Mucosa of stomach (tissue), 1 donor: ENCODE measurements around the gene AK5.
"Not testable (repeated sequence)": the region's sequence is repeated elsewhere in the genome, so short reads cannot be mapped to it uniquely, and the experiment has no call there.

Experiments
- H3K27me3 ChIP-seq: one replicate; pipeline ENCODE4 v1.7.0; 2013; ENCODE audit warnings: mild to moderate bottlenecking, low read length; ENCODE audit not compliant: control insufficient read depth, insufficient read depth
- H3K36me3 ChIP-seq: one replicate; pipeline ENCODE4 v1.7.0; 2013; ENCODE audit warnings: low read length; ENCODE audit not compliant: control insufficient read depth, insufficient read depth
- H3K4me1 ChIP-seq: one replicate; pipeline ENCODE4 v1.7.0; 2013; ENCODE audit warnings: mild to moderate bottlenecking, low read length; ENCODE audit not compliant: control insufficient read depth, insufficient read depth
- H3K4me3 ChIP-seq: one replicate; pipeline ENCODE4 v1.7.0; 2013; ENCODE audit warnings: low read length
- H3K9ac ChIP-seq: one replicate; pipeline ENCODE4 v1.7.0; 2013; ENCODE audit warnings: mild to moderate bottlenecking, low read length, moderate library complexity
- H3K9me3 ChIP-seq: one replicate; pipeline ENCODE4 v1.7.0; 2013; ENCODE audit warnings: mild to moderate bottlenecking, low read length, moderate library complexity; ENCODE audit not compliant: control insufficient read depth
- donor health status: Pancreatic carcinoma.

The AK5 gene

GRCh38 chr1:77506771-77507170 is 225.0 kb downstream of the AK5 start:
- Histone ChIP-seq H3K9me3 (no peaks in the 10 kb centered on the region), H3K9ac (no peak overlapping the region), H3K27me3 (no peaks in the 10 kb centered on the region), H3K4me3 (no peak overlapping the region), H3K36me3 (no peaks in the 10 kb centered on the region), H3K4me1 (no peaks in the 10 kb centered on the region)

- Histone ChIP-seq H3K4me1 (no peaks in the 10 kb centered on the region), H3K4me3 (no peak overlapping the region), H3K9me3 (no peaks in the 10 kb centered on the region), H3K27me3 (no peaks in the 10 kb centered on the region), H3K36me3 (no peaks in the 10 kb centered on the region), H3K9ac (no peak overlapping the region)
Measured at GRCh38 chr1:77509051-77509492, 227.3 kb downstream of the AK5 start.

DNA sequence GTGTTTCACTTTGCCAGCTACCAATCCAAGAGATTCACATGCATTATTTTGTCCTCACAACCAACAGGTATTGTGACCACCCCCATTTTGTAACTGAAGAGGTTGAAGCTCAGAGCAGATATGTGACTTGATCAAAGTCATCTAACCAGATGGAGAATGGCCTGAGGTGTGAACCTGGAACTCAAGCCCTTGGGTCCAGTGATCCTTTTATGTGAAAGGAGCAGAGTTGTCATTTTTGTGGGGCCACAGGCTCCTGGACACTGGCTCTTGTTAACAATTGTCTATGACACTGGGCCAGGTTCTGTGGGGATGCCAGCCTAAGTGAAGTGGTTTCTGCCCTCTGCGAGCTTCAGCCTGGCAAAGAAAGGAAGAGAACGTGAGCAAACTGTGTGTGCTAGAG is 228.1 kb downstream of the AK5 start:
- H3K4me1 ChIP-seq = no peaks in the 10 kb centered on the region
- no peaks in the 10 kb centered on the region for H3K36me3 ChIP-seq
- H3K4me3 ChIP-seq = no peak overlapping the region
- no peak overlapping the region for H3K9ac ChIP-seq
- no peaks in the 10 kb centered on the region for H3K9me3 ChIP-seq
- H3K27me3 ChIP-seq = no peaks in the 10 kb centered on the region

DNA sequence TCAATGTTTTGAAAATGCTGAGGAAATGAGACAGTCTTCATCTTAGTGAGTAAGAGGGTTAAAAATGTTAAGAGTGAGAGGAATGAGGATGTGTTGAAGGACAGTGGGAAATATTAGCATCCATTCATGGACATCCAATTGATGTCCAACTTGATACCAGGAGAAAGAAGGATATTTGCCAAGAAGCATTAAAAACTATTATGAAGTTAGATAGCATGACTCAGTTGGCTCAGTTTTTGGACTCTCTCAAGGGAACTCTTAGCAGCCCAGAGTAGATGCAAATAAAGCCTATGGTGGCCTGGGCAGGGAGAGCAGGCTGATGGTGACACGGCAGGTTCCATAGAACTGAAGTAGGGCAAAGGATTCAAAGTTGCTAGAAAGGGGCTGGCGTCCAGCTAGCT is 229.6 kb downstream of the AK5 start:
- Histone ChIP-seq H3K4me1 (no peaks in the 10 kb centered on the region), H3K36me3 (no peaks in the 10 kb centered on the region)

DNA sequence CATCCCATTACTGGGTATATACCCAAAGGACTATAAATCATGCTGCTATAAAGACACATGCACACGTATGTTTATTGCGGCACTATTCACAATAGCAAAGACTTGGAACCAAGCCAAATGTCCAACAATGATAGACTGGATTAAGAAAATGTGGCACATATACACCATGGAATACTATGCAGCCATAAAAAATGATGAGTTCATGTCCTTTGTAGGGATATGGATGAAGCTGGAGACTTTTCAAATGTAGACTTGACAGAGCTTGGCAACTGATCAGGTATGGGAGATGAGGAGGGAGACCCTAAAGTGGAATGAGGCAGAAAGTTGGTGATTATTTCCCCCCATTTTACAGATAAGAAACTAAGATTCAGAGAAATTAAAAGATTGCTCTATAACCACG is 230.8 kb downstream of the AK5 start:
- H3K9me3 ChIP-seq, H3K36me3 ChIP-seq, H3K27me3 ChIP-seq: not testable (repeated sequence)

More for the DNA sequence above, 229.6 kb downstream of the AK5 start:
- Histone ChIP-seq H3K9me3 (no peaks in the 10 kb centered on the region), H3K9ac (no peak overlapping the region), H3K4me3 (no peak overlapping the region), H3K27me3 (no peaks in the 10 kb centered on the region)

GRCh38 chr1:77513839-77514763 is 232.3 kb downstream of the AK5 start:
- H3K9me3 ChIP-seq = no peaks in the 10 kb centered on the region
- no peak overlapping the region for H3K4me3 ChIP-seq
- no peaks in the 10 kb centered on the region for H3K36me3 ChIP-seq
- no peak overlapping the region for H3K9ac ChIP-seq
- no peaks in the 10 kb centered on the region for H3K4me1 ChIP-seq
- H3K27me3 ChIP-seq = no peaks in the 10 kb centered on the region

More for the DNA sequence above, 230.8 kb downstream of the AK5 start:
- H3K4me1 ChIP-seq, H3K9ac ChIP-seq, H3K4me3 ChIP-seq: not testable (repeated sequence)

DNA sequence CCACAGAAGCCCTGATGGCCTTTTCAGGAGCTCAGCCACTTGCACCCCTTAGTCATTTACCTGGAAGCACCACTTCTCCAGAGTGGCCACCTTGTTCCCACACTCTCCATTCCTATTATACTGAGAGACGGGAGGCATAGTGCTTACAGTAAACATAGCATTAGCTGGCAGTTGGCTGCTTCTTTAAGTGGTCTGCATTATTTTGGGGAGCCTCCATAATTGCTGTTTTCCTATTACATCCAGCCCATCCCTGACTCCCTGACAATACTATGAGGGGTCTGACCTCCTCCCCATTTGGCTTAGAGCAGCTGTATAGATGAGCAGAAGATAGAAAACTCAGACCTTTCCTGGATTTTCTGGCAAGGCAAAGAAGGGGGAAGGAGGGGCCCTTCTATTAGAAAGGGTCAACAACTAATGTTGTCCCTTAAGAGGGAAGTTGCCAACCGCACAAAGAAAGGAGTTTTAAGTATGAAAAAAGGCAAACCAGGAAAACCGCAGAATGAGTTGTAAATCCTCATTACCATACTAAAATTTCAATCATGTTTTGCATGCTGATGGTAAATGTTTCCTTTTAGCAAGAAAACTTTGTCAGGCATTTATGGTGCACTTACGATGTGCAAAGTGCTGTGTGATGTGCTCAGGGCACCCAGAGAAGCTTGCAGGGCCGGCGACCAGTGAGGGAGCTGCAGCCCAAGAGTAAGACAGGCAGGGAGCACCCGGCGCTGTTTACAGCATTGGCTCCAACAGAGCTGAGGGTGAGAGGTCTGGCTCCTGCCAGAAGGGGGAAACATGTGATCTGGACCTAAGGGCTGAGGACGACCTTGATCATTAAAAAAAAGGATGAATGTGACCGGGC is 233.3 kb downstream of the AK5 start:
- Histone ChIP-seq H3K4me3 (no peak overlapping the region), H3K9me3 (no peaks in the 10 kb centered on the region), H3K36me3 (no peaks in the 10 kb centered on the region), H3K4me1 (no peaks in the 10 kb centered on the region), H3K9ac (no peak overlapping the region), H3K27me3 (no peaks in the 10 kb centered on the region)

- no peaks in the 10 kb centered on the region for H3K9me3 ChIP-seq
- H3K4me1 ChIP-seq = no peaks in the 10 kb centered on the region
- H3K4me3 ChIP-seq = no peak overlapping the region
- no peak overlapping the region for H3K9ac ChIP-seq
- H3K27me3 ChIP-seq = no peaks in the 10 kb centered on the region
- no peaks in the 10 kb centered on the region for H3K36me3 ChIP-seq
Measured at GRCh38 chr1:77516106-77516505, 234.3 kb downstream of the AK5 start.

DNA sequence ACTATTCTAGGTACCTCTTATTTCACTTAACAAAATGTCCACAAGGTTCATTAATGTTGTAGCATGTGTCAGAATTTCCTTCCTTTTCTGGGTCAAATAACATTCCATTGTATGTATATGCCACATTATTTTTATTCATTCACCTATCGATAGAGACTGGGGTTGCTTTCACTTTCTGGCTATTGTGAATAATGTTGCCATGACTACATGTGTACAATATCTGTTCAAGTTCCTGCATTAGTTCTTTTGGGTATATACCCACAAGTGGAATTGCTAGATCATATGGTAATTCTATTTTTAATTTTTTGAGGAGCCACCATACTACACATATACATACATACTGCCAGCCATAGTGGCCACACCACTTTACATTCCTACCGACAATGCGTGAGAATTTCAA is 242.2 kb downstream of the AK5 start:
- Histone ChIP-seq H3K9ac (no peak overlapping the region), H3K36me3 (no peaks in the 10 kb centered on the region), H3K27me3 (no peaks in the 10 kb centered on the region), H3K4me3 (no peak overlapping the region), H3K4me1 (no peaks in the 10 kb centered on the region), H3K9me3 (no peaks in the 10 kb centered on the region)

GRCh38 chr1:77531149-77531548 is 249.3 kb downstream of the AK5 start:
- not testable (repeated sequence) for H3K36me3 ChIP-seq, H3K4me3 ChIP-seq, H3K9ac ChIP-seq, H3K27me3 ChIP-seq, H3K9me3 ChIP-seq, H3K4me1 ChIP-seq

DNA sequence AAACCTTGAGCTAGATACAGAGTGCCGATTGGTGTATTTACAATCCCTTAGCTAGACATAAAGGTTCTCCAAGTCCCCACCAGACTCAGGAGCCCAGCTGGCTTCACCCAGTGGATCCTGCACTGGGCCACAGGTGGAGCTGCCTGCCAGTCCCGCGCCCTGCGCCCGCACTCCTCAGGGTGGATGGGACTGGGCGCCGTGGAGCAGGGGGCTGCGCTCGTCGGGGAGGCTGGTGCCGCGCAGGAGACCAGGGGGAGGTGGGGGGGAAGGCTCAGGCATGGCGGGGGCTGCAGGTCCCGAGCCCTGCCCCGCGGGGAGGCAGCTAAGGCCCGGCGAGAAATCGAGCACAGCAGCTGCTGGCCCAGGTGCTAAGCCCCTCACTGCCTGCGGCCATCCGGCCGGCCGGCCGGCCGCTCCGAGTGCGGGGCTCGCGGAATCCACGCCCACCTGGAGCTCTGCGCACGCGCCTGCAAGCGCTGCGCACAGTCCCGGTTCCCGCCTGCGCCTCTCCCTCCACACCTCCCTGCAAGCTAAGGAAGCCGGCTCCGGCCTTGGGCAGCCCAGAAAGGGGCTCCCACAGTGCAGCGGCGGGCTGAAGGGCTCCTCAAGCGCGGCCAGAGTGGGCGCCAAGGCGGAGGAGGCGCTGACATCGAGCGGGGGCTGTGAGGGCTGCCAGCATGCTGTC is 249.9 kb downstream of the AK5 start:
- not testable (repeated sequence) for H3K4me1 ChIP-seq, H3K9ac ChIP-seq, H3K4me3 ChIP-seq, H3K36me3 ChIP-seq, H3K27me3 ChIP-seq, H3K9me3 ChIP-seq

DNA sequence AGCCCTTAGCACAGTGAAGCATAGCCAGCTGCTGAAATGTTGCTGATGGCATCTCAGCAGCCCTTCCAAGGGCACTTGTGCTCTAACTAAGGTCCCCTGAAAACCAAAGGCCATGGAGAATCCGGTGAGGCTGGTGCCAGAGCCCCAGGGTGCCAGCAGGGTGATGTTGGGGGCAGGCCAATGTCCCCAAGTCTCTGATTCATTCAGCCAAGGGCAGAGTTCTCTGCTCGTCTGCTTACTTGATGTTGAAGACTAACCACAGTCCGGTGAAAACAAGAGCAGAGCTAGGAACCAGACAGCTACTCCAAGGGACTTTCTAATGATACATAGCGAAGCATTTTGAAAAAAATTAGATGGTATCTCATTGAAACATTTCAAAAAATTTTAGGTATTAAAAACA is 250.8 kb downstream of the AK5 start:
- Histone ChIP-seq H3K4me1 (no peaks in the 10 kb centered on the region), H3K9ac (no peak overlapping the region), H3K27me3 (no peaks in the 10 kb centered on the region), H3K9me3 (no peaks in the 10 kb centered on the region), H3K4me3 (no peak overlapping the region), H3K36me3 (no peaks in the 10 kb centered on the region)
